Ramos (cell line): ENCODE measurements around the gene NAALADL2.
"Not testable (repeated sequence)": the region's sequence is repeated elsewhere in the genome, so short reads cannot be mapped to it uniquely, and the experiment has no call there.

Experiments used
- in situ Hi-C: fragments of 300-500 bp; cut with MboI; formaldehyde crosslinking; loops from one replicate; pipeline ENCODE4 v1.14.3; 2022; ENCODE audit warnings: low sequenced_read_pairs; ENCODE audit not compliant: unreplicated experiment

The NAALADL2 gene

DNA sequence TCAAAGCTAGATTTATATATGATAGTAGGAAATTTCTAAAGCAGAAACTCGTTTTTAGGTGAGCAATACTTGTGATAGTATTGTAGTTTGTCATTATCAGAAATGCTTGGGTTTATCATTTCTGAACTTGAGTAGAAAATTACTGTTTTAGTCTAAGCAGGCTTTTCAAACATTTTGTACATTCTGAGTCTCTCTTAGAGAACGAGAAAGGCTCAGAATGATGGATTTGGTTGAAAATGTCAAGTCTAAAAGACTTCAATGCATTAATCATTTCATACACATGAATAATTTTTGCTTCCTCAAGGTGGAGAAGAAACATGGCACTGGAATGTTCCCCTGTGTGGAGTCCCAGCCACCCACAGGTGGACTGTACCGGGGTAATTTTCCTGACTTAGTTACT is 387.1 kb downstream of the NAALADL2 start:
- in situ Hi-C loops, result no loop called here

GRCh38 chr3:175246766-175247165 is 387.6 kb downstream of the NAALADL2 start:
- in situ Hi-C loops, result no loop called here

DNA sequence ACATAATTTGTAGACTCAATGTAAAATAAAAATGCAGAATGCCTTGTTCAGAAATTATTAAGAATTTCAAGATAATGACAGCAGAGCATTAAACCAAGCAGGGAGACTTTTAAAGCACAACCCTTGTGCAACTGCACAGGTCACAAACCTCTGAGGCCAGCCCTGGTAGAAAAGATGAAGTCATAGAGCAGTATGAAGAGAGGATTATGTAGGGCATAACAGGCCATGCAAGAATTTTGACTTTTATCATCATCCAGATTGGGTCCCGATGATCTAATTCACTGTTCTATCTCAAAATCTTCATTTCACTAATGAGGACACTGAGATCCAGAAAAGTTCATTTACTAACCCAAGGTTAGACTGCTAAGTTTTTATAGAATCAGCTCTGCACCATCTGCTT is 388.5 kb downstream of the NAALADL2 start:
- in situ Hi-C loops, result no loop called here

DNA sequence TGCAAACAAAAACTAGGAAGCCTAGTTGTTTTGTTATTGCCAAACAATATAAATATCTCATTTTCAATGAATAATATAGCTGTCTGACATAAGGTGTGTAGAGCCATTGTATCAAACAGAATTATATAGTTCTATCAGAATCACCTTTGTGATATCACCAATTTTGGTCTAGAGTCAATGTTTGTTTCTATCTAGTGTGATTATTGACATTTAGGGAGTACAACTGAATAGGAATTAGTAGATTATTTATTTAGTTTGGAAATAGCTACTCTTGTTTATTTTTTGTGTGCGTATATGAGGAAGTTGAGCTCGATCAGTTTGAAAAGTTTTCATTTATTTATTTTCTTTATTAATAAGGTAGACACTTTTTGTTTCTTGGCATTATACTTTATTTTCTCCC is 389.7 kb downstream of the NAALADL2 start:
- in situ Hi-C loops, result no loop called here

GRCh38 chr3:175255698-175256097 is 396.6 kb downstream of the NAALADL2 start:
- in situ Hi-C loops, result no loop called here

GRCh38 chr3:175257123-175257522 is 398.0 kb downstream of the NAALADL2 start:
- in situ Hi-C loops, result no loop called here

DNA sequence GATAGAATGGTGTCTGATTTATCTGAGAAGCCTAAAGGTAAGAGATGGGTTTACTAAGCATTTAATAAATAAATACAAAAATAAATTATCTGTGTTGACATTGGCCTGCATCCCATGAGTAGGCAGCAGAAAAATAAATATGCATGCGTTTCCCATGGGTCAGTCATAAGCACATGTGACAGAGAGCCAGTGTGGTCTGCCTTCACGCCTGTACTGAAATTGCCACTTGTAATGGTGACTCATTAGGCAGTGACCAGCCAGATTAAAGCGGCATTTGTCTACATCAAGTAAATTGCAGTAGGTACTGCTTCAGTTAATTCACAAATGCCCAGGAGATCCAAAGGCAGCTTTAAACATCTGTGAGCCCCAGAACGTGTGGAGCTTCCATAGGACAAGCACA is 399.6 kb downstream of the NAALADL2 start:
- in situ Hi-C loops, result no loop called here

DNA sequence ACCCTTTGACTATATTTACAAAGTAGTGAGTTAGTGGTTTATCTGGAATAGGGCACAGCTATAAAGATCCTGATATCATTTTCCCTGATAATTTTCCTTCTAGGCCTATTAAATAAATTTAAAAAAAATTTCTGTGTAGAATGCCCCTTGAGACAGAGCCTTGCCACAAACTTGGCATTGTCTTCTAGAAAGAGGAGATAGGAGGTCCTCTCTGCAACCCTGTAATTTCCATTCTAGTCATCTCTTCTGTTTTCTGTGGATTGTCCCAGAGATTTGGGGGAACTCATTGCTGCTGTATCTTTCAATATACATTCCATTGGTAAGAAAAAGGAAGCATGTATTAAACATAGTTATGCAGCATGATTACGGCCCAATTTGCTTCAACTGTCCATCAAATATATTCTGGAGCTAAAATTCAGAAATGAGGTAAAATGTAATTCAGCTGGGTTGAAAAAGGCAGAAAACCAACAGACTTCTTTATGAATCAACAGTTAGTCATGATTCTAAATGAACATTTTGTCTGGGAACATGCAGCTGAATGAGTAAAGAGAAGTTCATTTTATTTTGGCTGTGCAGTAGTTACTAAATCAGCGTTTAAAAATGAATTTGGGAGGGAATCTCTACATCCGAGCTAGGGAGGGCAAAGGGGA is 401.1 kb downstream of the NAALADL2 start:
- in situ Hi-C loops, result no loop called here

DNA sequence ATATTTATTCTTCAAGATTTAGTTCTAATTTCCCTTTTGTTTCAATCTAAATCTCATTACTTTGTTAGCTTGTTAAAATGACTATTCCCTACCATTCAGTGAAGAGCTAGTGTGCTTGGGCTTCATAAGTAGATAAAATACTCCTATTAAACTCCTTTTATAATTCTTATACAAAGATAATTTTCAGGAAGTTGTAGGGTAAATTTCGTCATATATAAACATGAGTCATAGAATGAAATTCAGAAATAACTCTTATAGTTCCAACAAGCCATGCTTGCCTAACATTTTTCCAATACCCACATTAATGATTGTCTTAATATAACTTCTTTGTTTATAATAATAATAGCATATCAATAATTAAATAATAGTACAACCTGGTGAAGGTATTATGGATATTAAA is 407.3 kb downstream of the NAALADL2 start:
- in situ Hi-C loops, result no loop called here

GRCh38 chr3:175267121-175267531 is 408.0 kb downstream of the NAALADL2 start:
- in situ Hi-C loops, result no loop called here

GRCh38 chr3:175267561-175267960 is 408.4 kb downstream of the NAALADL2 start:
- in situ Hi-C loops, result no loop called here

DNA sequence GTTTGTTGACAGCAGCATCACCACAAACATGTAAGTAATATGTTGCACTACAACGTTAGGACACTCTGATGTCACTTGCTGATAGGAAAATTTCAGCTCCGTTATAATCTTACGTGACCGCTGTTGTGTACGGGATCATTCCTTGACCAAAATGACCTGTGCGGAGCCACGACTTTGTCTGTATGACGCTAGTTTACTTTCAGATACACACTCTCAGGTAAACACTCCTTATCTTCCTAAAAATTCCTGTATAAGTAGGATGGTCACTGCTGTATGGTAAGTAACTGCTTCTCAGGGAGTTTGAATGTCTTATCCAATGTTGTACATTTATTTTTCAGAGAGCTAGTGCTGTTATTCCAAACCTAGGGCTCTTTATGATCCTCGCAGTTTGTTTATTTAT is 410.3 kb downstream of the NAALADL2 start:
- in situ Hi-C loops, result no loop called here

DNA sequence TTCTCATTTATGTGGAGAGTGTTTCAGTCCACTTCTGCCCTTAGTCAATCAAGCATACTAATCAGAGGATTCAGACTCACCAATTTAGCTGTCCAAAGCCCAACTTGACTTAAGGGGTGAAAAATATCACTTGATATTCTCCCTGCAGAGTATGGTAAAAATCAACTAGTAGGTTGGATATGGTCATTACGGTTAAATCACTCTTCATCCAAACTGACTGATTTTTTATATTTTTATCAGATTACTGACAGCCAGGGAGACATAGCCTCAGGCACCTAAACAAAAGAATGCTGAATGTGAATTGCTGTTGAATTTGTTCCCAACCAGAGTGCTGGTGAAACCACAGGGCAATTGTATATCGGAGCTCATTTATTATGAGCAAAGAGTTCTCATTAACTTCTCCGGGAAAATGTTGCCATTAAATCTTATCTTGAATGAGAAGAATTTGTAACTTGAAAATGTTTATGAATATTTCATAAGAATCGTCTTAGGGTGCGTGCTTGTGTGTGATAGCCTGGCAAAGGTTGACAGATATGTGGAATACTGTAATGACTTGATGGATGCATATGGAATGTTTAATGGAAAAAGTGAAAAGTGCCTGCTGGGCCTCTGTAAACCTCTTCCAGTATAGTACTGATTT is 411.2 kb downstream of the NAALADL2 start:
- in situ Hi-C loops, result no loop called here

- in situ Hi-C loops, result no loop called here
Observed at GRCh38 chr3:175270866-175271265, 411.7 kb downstream of the NAALADL2 start.

DNA sequence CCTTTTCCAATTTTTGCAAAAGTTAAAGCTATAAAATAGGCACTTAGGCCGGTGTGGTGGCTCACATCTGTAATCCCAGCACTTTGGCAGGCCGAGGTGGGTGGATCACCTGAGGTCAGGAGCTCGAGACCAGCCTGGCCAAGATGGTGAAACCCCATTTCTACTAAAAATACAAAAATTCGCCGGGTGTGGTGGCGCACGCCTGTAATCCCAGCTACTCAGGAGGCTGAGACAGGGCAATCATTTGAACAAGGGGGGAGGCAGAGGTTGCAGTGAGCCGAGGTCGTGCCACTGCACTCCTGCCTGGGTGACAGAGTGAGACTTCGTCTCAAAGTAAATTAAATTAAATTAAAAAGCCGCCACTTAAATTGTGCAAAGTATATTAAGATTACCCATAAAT is 412.3 kb downstream of the NAALADL2 start:
- in situ Hi-C loops, result not testable (repeated sequence)

GRCh38 chr3:175272392-175272791 is 413.3 kb downstream of the NAALADL2 start:
- in situ Hi-C loops, result no loop called here

GRCh38 chr3:175273573-175273972 is 414.4 kb downstream of the NAALADL2 start:
- in situ Hi-C loops, result no loop called here

- in situ Hi-C loops, result no loop called here
Observed at GRCh38 chr3:175274056-175274455, 414.9 kb downstream of the NAALADL2 start.

GRCh38 chr3:175274474-175275218 is 415.5 kb downstream of the NAALADL2 start:
- in situ Hi-C loops, result no loop called here

DNA sequence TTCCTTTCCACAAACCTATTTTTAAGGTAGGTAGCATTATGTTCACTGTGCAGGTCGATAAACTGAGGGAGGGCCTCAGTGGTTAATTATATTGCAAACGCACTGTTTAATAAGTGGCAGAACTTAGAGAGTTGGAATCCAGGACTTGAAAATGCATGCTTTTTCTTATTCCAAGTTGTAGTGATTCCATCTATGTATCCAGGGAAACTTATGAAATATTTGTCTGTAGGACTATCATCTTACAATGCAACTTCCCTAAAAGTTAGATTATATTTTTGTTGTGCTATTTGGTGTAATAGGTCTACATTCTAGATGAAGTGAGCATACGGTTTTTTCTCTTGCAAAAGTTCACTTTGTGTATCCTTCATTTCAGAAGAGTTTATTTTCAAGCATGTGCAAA is 419.5 kb downstream of the NAALADL2 start:
- in situ Hi-C loops, result no loop called here

DNA sequence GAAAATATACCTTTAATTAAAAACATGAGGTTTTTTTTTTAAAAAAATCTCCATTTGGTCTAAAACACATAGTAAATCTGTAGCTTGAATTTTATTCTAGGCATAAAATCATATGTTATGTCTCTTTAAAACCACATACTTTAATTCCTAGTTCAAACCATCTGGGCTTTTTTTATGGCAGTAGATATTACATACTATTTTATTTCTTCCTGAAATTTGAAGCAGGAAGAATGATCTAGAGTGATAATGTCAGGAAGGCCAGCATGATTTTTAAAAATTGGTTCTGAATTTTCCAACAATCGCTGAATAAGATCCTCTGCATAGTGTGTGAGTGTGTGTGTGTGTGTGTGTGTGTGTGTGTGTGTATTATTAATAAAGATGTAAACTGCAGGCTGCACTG is 420.3 kb downstream of the NAALADL2 start:
- in situ Hi-C loops, result no loop called here
